ENCODE data around the gene PIAS4.

Gene PIAS4

GRCh38 chr19:4059453-4059871 lies 51.9 kb downstream of the PIAS4 start:
- POLR2A ChIA-PET, result interaction anchor here (2.2 kb wide), 1 partner anchor 74 kb away, joined by 8 read pairs; the partner anchor contains the start of gene EEF2
- TF ChIP-seq KLF7 (tag by site-specific recombination; IDR thresholded peaks at IDR 0.05; ENCODE audit: borderline replicate concordance) (peak; percentile 39; the same call in 1 of the 2 replicates), ZFP69B (tag by site-specific recombination; IDR thresholded peaks at IDR 0.05) (no peak), ZNF18 (tag by site-specific recombination; IDR thresholded peaks at IDR 0.05) (no peak), KLF8 (tag by site-specific recombination; IDR thresholded peaks at IDR 0.05) (0 out of 2 replicates have a peak, but pooled peaks have one; percentile 6), PATZ1 (tag by site-specific recombination; IDR thresholded peaks at IDR 0.05) (peak; percentile 32; the same call in 1 of the 2 replicates)
- Histone ChIP-seq H3K9me3 (ENCODE audit: control insufficient read depth, insufficient read depth, low read depth, low read length) (no peaks in the 10 kb centered on the region), H3K36me3 (ENCODE audit: control insufficient read depth in 2 of 2, insufficient read depth in 1 of 2, low read length in 2 of 2) (peaks cover 5 to 35% of the 10 kb centered on the region in 2 experiments; a peak in 2 of 3 replicates), H3K27ac (ENCODE audit: extremely low read depth, low read depth, low read length) (peak overlapping the region; percentile 1; the same call in 1 of the 2 replicates), H3K4me1 (ENCODE audit: control insufficient read depth, insufficient read depth, low read length) (0 out of 2 replicates have a peak, but pooled peaks cover 4% of the 10 kb centered on the region), H3K4me3 (ENCODE audit: low read depth, low read length) (no peak overlapping the region)
- CTCF ChIA-PET, result no interaction called here

- CTCF ChIA-PET, result no interaction called here
- POLR2A ChIA-PET, result no interaction called here
- no peak overlapping the region for H3K27ac ChIP-seq (ENCODE audit: extremely low read depth, low read depth, low read length)
- peak; percentile 89 for TF ChIP-seq ZNF768 (tag by site-specific recombination; IDR thresholded peaks at IDR 0.05)
- TF ChIP-seq ZXDB (tag by site-specific recombination; IDR thresholded peaks at IDR 0.05), result no peak
- no peak for TF ChIP-seq ZNF692 (tag by site-specific recombination; IDR thresholded peaks at IDR 0.05)
- no peak for TF ChIP-seq ZNF121 (tag by site-specific recombination; IDR thresholded peaks at IDR 0.05)
- TF ChIP-seq SALL2 (tag by site-specific recombination; IDR thresholded peaks at IDR 0.05; ENCODE audit: borderline replicate concordance), result no peak
- peak; percentile 76 for TF ChIP-seq KLF1 (tag by site-specific recombination; IDR thresholded peaks at IDR 0.05)
- TF ChIP-seq ZBTB7A (tag by site-specific recombination; IDR thresholded peaks at IDR 0.05; ENCODE audit: low read depth), result 0 out of 2 replicates have a peak, but pooled peaks have one; percentile 15
- peak; percentile 36; the same call in 1 of the 2 replicates for TF ChIP-seq KLF8 (tag by site-specific recombination; IDR thresholded peaks at IDR 0.05)
- TF ChIP-seq ZNF18 (tag by site-specific recombination; IDR thresholded peaks at IDR 0.05), result no peak
- no peak for TF ChIP-seq ZSCAN18 (tag by site-specific recombination; IDR thresholded peaks at IDR 0.05)
- TF ChIP-seq EGR2 (tag by site-specific recombination; IDR thresholded peaks at IDR 0.05; ENCODE audit: low read depth), result 0 out of 2 replicates have a peak, but pooled peaks have one; percentile 30
- TF ChIP-seq ZFHX2 (tag by site-specific recombination; conservative IDR thresholded peaks at IDR 0.05), result peak; percentile 76
- no peak for TF ChIP-seq PRDM10 (tag by site-specific recombination; IDR thresholded peaks at IDR 0.05)
- no peak for TF ChIP-seq ZNF16 (tag by site-specific recombination; IDR thresholded peaks at IDR 0.05; ENCODE audit: low read depth)
- 0 out of 2 replicates have a peak, but pooled peaks have one; percentile 21 for TF ChIP-seq ZNF341 (tag by site-specific recombination; IDR thresholded peaks at IDR 0.05; ENCODE audit: low read depth)
- no peak for TF ChIP-seq OVOL3 (tag by site-specific recombination; IDR thresholded peaks at IDR 0.05)
- peaks cover 5 to 29% of the 10 kb centered on the region in 2 experiments; a peak in 2 of 3 replicates for H3K36me3 ChIP-seq (ENCODE audit: control insufficient read depth in 2 of 2, insufficient read depth in 1 of 2, low read length in 2 of 2)
- H3K4me1 ChIP-seq (ENCODE audit: control insufficient read depth, insufficient read depth, low read length), result 0 out of 2 replicates have a peak, but pooled peaks cover 4% of the 10 kb centered on the region
- H3K4me3 ChIP-seq (ENCODE audit: low read depth, low read length), result no peak overlapping the region
- no peaks in the 10 kb centered on the region for H3K9me3 ChIP-seq (ENCODE audit: control insufficient read depth, insufficient read depth, low read depth, low read length)
Observed at GRCh38 chr19:4059891-4060620, 52.5 kb downstream of the PIAS4 start.

Data from HEK293 (cell line).